ENCODE data around the gene TARS1. TPM values are rescaled to one million over a fixed set of nuclear protein-coding genes. Genes with fewer than 3 reads are reported as not detected.

TARS1 gene
- total RNA-seq, 2 experiments from 2014 or later, result 31.3 to 32.0 TPM

- H3K4me3 ChIP-seq (ENCODE audit: low read length), result no peak overlapping the region
- intact Hi-C loops (cut with DNase I, micrococcal nuclease), result no loop called here
- no peaks in the 10 kb centered on the region for H3K27me3 ChIP-seq (ENCODE audit: control insufficient read depth in 1 of 2, insufficient read depth in 2 of 2, low read length in 2 of 2)
- H3K9me3 ChIP-seq (ENCODE audit: control insufficient read depth in 1 of 2, insufficient read depth in 1 of 2, low read length in 2 of 2), result no peaks in the 10 kb centered on the region
- H3K27ac ChIP-seq (ENCODE audit: low read depth in 1 of 2, low read length in 2 of 2), result no peak overlapping the region
- Mint-ChIP-seq H3K4me1 (ENCODE audit: low read depth) (no peaks in the 10 kb centered on the region), H3K27me3 (no peaks in the 10 kb centered on the region), H3K4me3 (no peak overlapping the region), H3K36me3 (ENCODE audit: low read depth) (peaks cover 30% of the 10 kb centered on the region), H3K9me3 (no peaks in the 10 kb centered on the region), H3K27ac (no peak overlapping the region)
- H3K36me3 ChIP-seq (ENCODE audit: insufficient read depth, low read length), result peaks cover 9% of the 10 kb centered on the region
- ATAC-seq (ENCODE audit: poor library complexity) (no peak), DNase-seq (no peak)
- ChIA-PET POLR2A (no interaction called here), CTCF (no interaction called here)
- no peak for TF ChIP-seq CTCF (IDR thresholded peaks at IDR 0.05)
- no peaks in the 10 kb centered on the region for H3K4me1 ChIP-seq (ENCODE audit: insufficient read depth, low read length)
These were observed 40.1 kb downstream of the TARS1 start for GRCh38 chr5:33480876-33481275.

- Histone ChIP-seq H3K9me3 (ENCODE audit: control insufficient read depth in 1 of 2, insufficient read depth in 1 of 2, low read length in 2 of 2) (no peaks in the 10 kb centered on the region), H3K4me3 (ENCODE audit: low read length) (no peak overlapping the region), H3K27ac (ENCODE audit: low read depth in 1 of 2, low read length in 2 of 2) (no peak overlapping the region), H3K4me1 (ENCODE audit: insufficient read depth, low read length) (no peaks in the 10 kb centered on the region), H3K27me3 (ENCODE audit: control insufficient read depth in 1 of 2, insufficient read depth in 2 of 2, low read length in 2 of 2) (no peaks in the 10 kb centered on the region), H3K36me3 (ENCODE audit: insufficient read depth, low read length) (peaks cover under 1% of the 10 kb centered on the region)
- no peak for ATAC-seq (ENCODE audit: poor library complexity)
- intact Hi-C loops (cut with DNase I, micrococcal nuclease), result no loop called here
- Mint-ChIP-seq H3K4me1 (ENCODE audit: low read depth) (no peaks in the 10 kb centered on the region), H3K27me3 (no peaks in the 10 kb centered on the region), H3K36me3 (ENCODE audit: low read depth) (peaks cover 16% of the 10 kb centered on the region), H3K4me3 (no peak overlapping the region), H3K9me3 (no peaks in the 10 kb centered on the region), H3K27ac (no peak overlapping the region)
- no peak for TF ChIP-seq CTCF (IDR thresholded peaks at IDR 0.05)
- POLR2A ChIA-PET, result no interaction called here
- DNase-seq, result no peak
- CTCF ChIA-PET, result no interaction called here
These were observed 41.6 kb downstream of the TARS1 start for GRCh38 chr5:33482335-33482734.

GRCh38 chr5:33487236-33487635 is 46.5 kb downstream of the TARS1 start:
- Mint-ChIP-seq H3K36me3 (ENCODE audit: low read depth) (peaks cover 3% of the 10 kb centered on the region), H3K4me3 (no peak overlapping the region), H3K9me3 (no peaks in the 10 kb centered on the region), H3K27me3 (no peaks in the 10 kb centered on the region), H3K4me1 (ENCODE audit: low read depth) (no peaks in the 10 kb centered on the region), H3K27ac (no peak overlapping the region)
- no peaks in the 10 kb centered on the region for H3K27me3 ChIP-seq (ENCODE audit: control insufficient read depth in 1 of 2, insufficient read depth in 2 of 2, low read length in 2 of 2)
- POLR2A ChIA-PET, result no interaction called here
- H3K4me1 ChIP-seq (ENCODE audit: insufficient read depth, low read length), result no peaks in the 10 kb centered on the region
- ATAC-seq (ENCODE audit: poor library complexity) (no peak), DNase-seq (no peak)
- H3K9me3 ChIP-seq (ENCODE audit: control insufficient read depth in 1 of 2, insufficient read depth in 1 of 2, low read length in 2 of 2), result no peaks in the 10 kb centered on the region
- no peaks in the 10 kb centered on the region for H3K36me3 ChIP-seq (ENCODE audit: insufficient read depth, low read length)
- H3K27ac ChIP-seq (ENCODE audit: low read depth in 1 of 2, low read length in 2 of 2), result no peak overlapping the region
- intact Hi-C loops (cut with DNase I, micrococcal nuclease), result no loop called here
- no peak overlapping the region for H3K4me3 ChIP-seq (ENCODE audit: low read length)
- no peak for TF ChIP-seq CTCF (IDR thresholded peaks at IDR 0.05)
- CTCF ChIA-PET, result no interaction called here

Data from CD4-positive, alpha-beta T cell (primary cell).